ENCODE results near the gene BMPR2.
"Not testable (repeated sequence)": the region's sequence is repeated elsewhere in the genome, so short reads cannot be mapped to it uniquely, and the experiment has no call there.

Gene BMPR2

DNA sequence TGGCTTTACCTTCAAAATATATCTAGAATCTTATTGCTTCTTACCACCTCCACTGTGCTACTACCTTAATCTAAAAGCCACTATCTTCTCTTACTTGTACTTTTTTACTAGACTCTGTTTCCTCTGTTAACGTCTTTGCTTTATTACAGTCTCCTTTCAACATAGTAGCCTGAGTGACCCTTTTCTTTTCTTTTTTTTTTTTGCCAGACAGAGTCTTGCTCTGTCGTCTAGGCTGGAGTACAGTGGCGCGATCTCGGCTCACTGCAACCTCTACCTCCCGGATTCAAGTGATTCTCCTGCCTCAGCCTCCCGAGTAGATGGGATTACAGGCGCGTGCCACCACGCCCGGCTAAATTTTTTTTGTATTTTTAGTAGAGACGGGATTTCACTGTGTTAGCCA, 10.4 kb downstream of the BMPR2 start:
- DNase-seq: not testable (repeated sequence)

DNA sequence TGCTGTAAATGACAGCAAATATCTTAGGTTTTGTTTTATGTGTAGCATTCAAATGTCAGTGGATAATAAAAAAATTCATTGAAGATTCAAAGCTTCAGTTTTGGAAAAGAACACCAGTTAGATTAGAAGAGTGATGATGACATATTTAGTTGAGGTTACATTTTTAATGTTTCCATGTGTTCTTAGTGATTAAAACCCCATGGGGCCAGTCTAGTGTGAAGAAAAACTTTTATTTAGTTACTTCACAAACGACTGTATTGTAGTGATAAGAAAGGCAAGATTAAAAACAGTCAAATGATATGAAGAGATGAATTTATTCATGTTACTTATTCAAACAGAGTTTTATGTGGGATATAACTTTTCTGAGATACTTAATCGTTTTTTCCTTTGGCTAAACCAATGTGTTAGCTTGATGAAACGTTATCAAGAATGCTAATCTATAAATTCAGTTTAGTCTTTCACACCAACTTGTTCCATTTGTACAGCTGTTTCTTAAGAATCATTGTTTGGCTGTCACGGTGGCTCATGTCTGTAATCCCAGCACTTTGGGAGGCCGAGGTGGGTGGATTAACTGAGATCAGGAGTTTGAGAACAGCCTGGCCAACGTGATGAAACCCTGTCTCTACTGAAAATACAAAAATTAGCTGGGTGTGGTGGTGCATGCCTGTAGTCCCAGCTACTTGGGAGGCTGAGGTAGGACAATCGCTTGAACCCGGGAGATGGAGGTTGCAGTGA, 11.6 kb downstream of the BMPR2 start:
- DNase-seq: no peak

DNA sequence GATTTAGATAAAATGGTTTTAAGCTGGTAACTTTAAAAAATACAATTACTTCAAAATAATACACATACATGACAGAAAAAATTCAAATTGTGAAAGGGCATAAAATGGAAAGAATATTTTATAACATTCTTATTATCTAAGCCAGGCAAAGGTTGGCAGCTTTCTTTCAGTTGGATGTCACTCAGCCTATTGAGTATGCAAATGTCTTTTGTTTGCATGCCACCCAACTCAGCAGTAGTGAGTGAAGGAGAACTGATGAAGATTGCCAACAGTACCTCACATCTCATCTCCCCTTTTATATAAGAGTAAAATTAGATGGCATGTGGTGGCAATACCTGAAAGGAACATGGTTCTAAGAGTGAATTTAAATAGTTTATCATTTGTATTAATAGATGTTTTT, 24.8 kb downstream of the BMPR2 start:
- no peak for DNase-seq

DNA sequence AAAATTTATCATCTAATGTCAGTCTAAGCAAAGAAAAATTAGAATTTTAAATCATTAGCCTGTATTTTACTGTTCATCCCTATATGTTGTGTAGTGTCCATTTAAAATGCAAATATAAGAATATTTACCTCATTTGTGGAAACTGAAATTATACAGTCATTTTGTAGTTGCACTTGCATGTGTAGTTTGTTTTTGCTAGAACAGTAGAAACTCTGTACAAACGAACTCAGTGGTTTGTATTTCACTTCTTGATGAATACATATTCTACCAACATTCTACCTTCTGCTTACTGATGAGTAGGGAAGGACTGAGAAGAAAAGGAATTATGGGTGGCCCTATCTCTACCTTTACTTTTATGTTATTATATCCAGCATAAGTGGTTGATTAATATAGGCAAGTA, 29.7 kb downstream of the BMPR2 start:
- no peak for DNase-seq

DNA sequence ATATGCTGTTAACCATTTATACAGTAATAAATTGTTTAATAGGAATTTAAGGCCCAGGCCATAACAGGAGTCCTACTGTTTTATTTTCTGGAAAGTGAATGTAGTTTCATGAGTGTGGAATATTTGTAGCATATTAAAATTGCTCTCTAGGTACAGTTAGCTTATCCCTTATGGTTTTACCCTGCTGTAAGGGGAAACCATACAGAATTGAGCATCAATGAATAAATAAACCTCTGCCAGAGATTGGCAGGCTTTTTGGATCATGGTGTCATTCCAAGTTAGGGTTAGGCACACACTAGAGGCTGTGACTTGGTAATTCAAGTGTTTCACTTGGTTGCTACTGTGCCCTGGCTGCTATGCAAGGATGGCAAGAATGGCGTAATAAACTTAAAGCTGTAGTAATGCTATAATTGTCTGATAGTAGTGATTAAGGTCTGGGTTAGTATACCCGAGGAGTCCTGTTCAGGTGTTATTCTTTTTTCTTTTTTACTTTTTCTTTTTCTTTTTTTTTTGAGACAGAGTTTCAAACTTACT, 30.4 kb downstream of the BMPR2 start:
- no peak for DNase-seq

DNA sequence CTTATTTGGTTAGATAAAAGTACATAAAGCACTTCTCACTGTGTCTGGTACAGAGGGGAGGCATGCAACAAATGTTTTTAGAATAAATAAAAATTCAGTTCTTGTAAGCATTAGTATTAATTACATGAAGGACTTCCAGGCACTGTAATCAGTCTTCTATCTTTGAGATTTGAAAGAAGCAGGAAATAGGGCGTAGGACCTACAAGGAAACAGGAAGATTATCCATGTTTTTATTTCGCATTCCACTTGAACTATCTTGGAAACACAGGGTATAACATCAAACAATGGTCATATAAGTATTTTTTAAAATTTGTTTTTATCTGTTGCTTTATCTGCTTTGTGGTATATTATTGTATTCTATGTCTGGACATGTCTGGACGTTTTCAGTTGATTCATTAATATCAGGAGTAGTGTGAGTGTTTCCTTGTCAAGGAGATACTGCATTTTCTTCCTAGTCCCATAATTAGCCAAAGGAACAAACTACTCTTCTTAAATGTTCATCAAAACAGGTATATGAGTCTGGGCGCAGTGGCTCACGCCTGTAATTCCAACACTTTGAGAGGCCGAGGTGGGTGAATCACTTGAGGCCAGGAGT, 32.5 kb downstream of the BMPR2 start:
- DNase-seq: no peak

DNA sequence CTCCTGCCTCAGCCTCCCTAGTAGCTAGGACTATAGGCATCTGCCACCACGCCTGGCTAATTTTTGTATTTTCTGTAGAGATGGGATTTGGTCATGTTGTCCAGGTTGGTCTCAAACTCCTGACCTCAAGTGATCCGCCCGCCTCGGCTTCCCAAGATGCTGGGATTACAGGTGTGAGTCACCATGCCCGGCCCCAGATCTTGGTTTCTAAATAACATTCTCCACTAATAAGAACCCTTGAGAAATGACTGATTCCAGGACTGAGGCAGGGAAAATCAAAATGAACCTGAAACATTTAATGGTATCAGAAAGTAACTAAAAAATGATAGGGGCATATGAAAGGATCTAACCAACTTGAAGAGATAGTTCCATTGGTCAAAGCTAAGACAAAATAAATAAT, 34.0 kb downstream of the BMPR2 start:
- DNase-seq: no peak

DNA sequence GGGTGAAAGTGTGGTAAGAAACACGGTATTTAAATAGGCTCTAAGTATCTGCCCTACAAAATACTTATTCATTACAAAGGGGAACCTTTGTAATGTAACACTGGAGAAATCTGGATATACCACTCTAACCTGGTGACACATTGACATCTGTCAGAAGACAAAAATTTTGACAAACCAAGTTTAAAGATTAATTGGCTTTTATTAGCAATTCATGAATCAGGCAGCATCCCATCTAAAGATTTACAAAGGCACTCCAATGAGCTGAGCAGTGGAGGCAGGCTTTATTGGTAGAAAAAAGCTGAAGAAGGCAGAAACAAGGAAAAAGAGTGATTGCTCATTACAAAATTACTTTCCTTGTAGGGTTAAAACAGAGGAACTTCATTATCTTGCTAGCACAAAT, 35.0 kb downstream of the BMPR2 start:
- DNase-seq: no peak

DNA sequence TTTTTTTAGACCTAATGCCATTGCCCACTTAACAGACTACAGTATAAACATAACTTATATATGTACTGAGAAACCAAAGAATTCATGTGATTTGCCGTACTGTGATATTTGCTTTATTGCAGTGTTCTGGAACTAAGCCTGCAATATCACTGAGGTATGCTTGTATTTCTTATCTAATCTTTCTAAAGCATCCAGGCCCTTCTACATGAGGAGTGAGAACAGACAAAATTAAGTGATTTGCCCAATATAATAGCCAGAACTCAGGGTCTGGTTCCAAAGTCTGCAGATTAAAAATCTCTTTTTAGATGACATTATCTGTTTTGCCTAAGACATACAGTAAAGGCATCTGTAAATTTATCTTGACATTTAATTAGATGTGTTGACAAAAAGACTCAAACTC, 41.9 kb downstream of the BMPR2 start:
- DNase-seq: no peak

DNA sequence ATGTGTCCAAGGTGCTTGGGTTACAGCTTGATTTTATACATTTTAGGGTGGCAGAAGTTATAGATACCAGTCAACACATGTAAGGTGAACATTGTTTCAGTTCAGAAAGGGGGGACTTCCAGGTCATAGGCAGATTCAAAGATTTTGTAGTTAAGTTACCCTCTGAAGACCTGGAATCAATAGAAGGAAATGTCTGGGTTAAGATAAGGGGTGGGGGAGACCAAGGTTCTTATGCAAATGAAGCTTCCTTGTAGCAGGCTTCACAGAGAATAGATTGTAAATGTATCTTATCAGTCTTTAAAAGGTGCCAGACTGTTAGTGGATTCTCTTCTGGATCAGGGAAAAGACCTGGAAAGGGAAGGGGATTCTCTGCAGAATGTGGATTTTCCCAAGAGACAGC, 42.4 kb downstream of the BMPR2 start:
- DNase-seq: no peak

DNA sequence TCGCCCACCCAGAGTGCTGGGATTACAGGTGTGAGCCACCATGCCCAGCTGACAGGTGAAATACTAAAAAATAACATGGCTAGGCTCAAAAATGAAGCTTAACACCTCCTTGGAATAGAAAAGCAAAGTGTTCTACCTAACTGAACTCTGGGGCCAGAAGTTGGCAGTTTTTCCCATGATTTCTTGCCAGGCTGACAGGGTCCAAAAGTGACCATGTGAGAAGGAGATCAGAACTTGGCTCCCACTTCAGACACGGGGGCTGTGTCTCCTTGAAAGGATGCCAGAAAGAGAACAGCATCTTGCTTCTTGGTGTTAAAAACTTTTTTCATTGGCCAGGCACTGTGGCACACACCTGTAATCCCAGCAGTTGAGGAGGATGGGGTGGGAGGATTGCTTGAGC, 47.0 kb downstream of the BMPR2 start:
- DNase-seq: no peak

DNA sequence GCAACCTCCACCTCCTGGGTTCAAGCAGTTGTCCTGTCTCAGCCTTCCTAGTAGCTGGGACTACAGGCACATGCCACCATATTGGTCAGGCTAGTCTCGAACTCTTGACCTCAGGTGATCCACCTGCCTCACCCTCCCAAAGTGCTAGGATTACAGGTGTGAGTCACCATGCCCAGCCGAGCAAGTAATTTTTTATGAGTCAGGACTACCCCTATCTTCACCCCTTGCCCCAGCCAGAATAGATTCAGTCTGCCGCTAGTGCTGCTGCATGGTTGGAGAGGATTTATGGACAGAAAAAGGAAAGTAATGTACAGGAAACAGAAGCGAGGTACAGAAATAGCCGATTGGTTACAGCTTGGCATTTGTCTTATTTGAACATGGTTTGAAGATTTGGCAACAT, 48.9 kb downstream of the BMPR2 start:
- DNase-seq: no peak

DNA sequence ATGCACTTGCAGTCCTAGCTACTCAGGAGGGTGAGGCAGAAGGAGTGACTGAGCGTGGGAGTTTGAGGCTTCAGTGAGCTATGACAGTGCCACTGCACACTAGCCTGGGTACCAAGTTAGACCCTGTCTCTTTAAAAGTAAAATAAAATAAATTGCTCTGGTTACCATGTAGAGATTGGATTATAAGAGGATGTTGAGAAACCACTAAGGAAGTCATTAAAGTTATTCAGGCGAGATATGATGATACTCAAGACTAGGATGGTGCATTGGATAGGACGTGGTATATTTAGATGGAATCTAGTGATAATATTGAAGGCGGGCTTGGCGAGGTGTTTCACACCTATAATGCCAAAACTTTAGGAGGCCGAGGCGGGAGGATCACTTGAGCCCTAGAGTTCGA, 50.6 kb downstream of the BMPR2 start:
- DNase-seq: no peak

DNA sequence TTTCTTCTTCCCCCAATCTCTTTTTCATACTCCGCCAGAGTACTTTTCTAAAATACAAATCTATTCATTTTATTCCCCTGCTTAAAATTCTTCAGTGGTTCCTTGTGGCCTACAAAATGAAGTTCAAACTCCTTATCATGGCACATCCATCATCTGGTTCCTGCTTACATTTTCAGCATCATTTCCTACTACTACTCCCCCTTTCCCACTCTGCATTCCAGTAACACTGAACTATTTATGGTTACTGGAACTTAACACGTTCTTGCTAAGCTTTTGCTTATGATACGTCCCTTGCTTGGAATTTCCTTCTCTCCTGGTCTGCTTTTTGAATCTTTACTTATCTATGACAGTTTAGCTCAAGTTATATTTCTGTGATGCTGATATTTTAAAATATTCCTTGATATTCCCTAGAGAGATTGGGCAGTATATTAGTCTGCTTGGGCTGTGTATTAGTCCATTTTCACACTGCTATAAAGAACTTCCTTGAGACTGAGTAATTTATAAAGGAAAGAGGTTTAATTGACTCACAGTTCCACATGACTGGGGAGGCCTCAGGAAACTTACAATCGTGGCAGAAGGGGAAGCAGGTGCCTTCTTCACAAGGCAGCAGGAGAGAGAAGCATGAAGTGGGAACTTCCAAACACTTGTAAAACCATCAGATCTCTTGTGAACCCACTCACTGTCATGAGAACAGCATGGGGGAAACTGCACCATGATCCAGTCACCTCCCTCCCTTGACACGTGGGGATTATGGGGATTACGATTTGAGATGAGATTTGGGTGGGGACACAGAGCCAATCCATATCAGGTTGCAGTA, 53.2 kb downstream of the BMPR2 start:
- no peak for DNase-seq

DNA sequence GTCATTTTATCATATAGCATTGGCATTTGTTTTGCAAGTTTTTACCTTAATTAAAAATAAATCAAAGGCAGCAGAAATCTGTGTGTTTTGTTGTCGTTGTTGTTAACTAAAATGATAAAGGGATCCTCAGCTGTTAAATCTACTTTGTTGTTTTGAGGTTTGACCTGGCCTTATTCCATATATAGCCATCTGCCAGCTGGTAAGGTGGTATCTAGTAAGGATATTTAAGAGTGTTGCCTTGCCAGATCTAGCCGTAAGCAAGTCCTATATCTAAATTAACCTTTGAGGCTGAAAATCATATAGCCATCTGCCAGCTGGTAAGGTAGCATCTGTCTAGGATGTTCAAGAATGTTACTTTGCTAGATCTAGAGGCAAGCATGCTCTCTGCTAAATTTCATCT, 56.6 kb downstream of the BMPR2 start:
- DNase-seq: peak; percentile 67

DNA sequence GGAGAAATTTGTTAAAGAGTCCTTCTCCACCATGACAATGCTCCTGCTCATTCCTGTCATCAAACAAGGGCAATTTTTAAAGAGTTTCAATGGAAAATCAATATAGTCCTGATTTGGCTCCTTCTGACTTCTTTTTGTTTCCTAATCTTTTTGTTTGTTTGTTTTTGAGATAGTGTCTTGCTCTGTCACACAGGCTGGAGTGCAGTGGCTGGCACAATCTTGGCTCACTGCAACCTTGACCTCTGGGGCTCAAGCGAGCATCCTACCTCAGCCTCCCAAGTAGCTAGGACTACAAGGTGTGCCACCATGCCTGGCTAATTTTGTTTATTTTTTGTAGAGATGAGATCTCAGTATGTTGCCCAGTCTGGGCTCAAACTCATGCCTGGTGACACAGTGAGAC, 58.3 kb downstream of the BMPR2 start:
- no peak for DNase-seq

DNA sequence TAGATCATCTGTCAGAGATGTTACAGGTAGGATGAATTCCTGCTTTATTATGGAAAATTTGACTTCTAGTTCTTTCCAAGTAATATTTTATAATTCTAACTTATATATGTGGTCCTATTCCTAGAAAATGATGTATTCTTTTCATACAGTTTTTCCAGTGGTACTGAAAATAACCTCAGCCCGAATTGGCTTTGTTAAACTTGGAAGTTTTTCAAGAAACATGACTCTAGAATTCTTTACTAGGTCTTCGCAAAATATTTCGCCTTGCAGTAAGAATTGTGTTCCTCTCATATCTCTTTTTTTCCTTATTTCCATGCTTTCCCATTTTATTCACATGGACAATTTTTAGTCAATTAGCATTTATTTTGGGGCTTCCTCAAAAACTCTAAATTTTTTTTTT, 60.5 kb downstream of the BMPR2 start:
- no peak for DNase-seq

DNA sequence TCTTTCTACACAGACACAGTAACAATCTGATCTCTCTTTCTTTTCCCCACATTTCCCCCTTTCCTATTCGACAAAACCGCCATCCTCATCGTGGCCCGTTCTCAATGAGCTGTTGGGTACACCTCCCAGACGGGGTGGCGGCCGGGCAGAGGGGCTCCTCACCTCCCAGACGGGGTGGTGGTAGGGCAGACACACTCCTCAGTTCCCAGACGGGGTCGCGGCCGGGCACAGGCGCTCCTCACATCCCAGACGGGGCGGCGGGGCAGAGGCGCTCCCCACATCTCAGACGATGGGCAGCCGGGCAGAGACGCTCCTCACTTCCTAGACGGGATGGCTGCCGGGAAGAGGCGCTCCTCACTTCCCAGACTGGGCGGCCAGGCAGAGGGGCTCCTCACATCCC, 64.0 kb downstream of the BMPR2 start:
- not testable (repeated sequence) for DNase-seq

DNA sequence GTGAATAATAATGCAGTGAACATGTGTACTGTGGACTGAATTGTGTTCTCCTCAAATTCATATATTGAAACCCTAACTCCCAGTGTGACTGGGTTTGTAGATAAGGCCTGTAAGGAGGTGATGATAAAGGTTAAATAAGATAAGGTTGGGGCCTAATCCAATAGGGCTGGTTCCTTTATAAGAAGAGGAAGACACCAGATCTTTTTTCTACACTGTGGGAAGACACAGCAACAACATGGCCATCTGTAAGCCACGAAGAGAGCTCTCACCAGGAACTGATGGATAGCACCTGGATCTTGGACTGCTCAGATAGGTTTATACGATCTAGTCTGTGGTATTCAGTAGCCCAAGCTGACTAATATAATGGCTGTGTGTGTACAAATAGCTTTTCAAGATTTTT, 66.8 kb downstream of the BMPR2 start:
- DNase-seq: no peak

DNA sequence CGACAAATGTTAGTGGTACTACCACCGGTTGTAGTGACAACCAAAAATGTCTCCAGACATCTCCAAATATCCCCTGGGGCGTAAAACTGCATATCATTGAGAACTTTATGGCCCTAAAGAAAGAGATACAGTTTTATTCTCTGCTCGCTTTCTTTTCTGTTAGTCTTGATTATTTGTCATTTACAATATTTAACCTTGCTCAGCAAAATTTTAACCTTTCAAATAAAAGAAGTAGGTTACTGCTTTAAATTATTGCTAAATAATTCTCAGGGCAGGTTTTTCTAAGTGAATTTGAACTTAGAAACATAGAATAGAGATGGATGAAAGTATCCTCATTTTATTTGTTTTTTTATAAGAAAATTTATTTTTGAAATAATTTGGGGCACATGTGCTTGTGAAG, 67.9 kb downstream of the BMPR2 start:
- no peak for DNase-seq

DNA sequence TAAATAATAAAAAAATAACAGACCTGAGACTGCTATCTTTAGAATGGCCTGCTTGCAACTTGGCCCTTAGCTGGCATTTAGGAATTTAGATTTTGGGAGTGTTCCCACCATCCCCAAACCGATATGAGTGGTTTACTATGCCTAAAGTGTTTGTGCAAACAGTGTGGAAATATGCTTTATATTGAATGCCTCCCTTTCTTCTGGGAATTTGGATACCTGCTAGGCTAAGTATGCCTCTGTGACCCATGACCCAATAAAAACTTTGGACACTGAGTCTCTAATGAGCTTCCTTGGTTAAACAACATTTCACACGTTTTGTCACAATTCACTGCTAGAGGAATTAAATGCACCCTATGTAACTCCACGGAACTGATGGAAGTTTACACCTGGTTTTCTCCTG, 73.2 kb downstream of the BMPR2 start:
- no peak for DNase-seq

DNA sequence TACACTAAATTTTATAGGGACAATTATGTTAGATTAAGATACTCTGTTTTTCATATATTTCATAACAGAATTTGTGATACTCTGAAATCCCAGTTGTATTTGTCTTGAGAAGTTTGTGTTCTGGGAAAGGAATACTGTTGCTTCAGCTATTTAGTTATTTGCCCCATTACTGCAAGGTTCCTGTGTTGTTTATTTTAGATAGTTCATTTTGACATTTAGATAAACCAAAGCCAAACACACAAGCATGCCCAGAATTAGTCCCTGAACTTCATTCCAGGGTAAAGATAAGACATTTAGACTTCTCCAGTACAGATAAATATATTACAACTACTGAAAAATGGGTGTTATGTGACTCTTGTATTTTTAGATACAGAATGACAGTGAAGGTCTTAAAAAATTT, 74.7 kb downstream of the BMPR2 start:
- no peak for DNase-seq

DNA sequence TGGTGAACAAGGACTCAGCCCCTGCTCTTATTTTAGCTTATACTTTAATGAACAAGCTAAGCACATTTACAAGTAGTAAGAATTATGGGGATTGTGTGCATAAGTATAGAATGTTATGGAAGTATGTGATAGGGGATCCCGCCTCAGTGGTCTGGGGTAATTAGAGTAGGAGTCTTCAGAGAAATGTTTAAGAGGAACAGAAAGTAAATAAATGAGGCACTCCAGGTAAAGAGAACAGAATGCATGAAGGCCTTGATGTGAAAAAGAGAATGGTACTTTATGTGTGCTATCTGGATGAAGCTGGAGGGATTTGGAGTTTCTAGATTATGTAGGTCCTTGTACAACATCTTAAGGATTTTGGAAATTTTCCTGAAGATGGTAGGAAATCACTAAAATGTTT, 76.6 kb downstream of the BMPR2 start:
- DNase-seq: no peak

DNA sequence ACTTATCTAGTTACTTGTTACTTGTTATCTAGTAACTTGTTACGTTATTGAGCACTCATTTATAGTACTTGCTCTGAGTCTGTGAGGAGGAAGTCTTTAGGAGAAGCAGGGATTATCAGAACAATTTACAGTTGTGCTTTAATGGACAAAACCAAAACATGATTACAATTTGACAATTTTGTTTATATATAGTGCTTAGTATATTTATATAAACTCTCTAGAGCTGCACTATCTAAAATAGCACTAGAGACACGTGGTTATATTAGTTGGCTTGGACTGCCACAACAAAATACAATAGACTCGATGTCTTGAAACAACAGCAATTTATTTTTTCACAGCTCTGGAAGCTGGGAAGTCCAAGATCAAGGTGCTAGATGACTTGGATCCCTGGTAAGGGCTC, 78.4 kb downstream of the BMPR2 start:
- no peak for DNase-seq
